Measurements from ENCODE around the gene CTRB1. TPM values are rescaled to one million over a fixed set of nuclear protein-coding genes. Genes with fewer than 3 reads are reported as not detected.
A peak's percentile ranks its signal among the peaks of the same experiment; 100 is the strongest.
"Not testable (repeated sequence)": the region's sequence is repeated elsewhere in the genome, so short reads cannot be mapped to it uniquely, and the experiment has no call there.

Gene CTRB1
- total RNA-seq, 1 donor from 2014 or later, result not detected

- H3K9me3 Mint-ChIP-seq (ENCODE audit: unreplicated experiment), result peaks cover 9% of the 10 kb centered on the region
- TF ChIP-seq CTCF (IDR thresholded peaks at IDR 0.05; ENCODE audit: partially characterized antibody, unreplicated experiment), result no peak
- peak; percentile 94 for DNase-seq
- no peaks in the 10 kb centered on the region for H3K36me3 Mint-ChIP-seq (ENCODE audit: unreplicated experiment)
- peaks cover 33% of the 10 kb centered on the region for H3K4me1 Mint-ChIP-seq (ENCODE audit: low read depth, unreplicated experiment)
- peaks cover 16% of the 10 kb centered on the region for H3K27me3 Mint-ChIP-seq (ENCODE audit: unreplicated experiment)
- peak overlapping the region; percentile 93 for H3K27ac Mint-ChIP-seq (ENCODE audit: unreplicated experiment)
- H3K4me3 Mint-ChIP-seq (ENCODE audit: unreplicated experiment), result peak overlapping the region; percentile 81
Measured at GRCh38 chr16:75265911-75266701, 47.3 kb downstream of the CTRB1 start.

- H3K4me3 Mint-ChIP-seq (ENCODE audit: unreplicated experiment), result peak overlapping the region; percentile 81
- H3K4me1 Mint-ChIP-seq (ENCODE audit: low read depth, unreplicated experiment), result peaks cover 33% of the 10 kb centered on the region
- H3K9me3 Mint-ChIP-seq (ENCODE audit: unreplicated experiment), result peaks cover 11% of the 10 kb centered on the region
- H3K36me3 Mint-ChIP-seq (ENCODE audit: unreplicated experiment), result no peaks in the 10 kb centered on the region
- TF ChIP-seq CTCF (IDR thresholded peaks at IDR 0.05; ENCODE audit: partially characterized antibody, unreplicated experiment), result no peak
- H3K27ac Mint-ChIP-seq (ENCODE audit: unreplicated experiment), result peak overlapping the region; percentile 93
- H3K27me3 Mint-ChIP-seq (ENCODE audit: unreplicated experiment), result peaks cover 14% of the 10 kb centered on the region
- no peak for DNase-seq
Measured at GRCh38 chr16:75266738-75267630, 48.2 kb downstream of the CTRB1 start.

GRCh38 chr16:75267631-75268264 lies 49.0 kb downstream of the CTRB1 start:
- H3K27me3 Mint-ChIP-seq (ENCODE audit: unreplicated experiment), result peaks cover 14% of the 10 kb centered on the region

GRCh38 chr16:75269358-75269757 lies 50.6 kb downstream of the CTRB1 start:
- not testable (repeated sequence) for H3K4me3 Mint-ChIP-seq (ENCODE audit: unreplicated experiment); H3K9me3 Mint-ChIP-seq (ENCODE audit: unreplicated experiment); DNase-seq; H3K27me3 Mint-ChIP-seq (ENCODE audit: unreplicated experiment); H3K27ac Mint-ChIP-seq (ENCODE audit: unreplicated experiment); H3K36me3 Mint-ChIP-seq (ENCODE audit: unreplicated experiment)
- H3K4me1 Mint-ChIP-seq (ENCODE audit: low read depth, unreplicated experiment), result peaks cover 14% of the 10 kb centered on the region

More at GRCh38 chr16:75267631-75268264, 49.0 kb downstream of the CTRB1 start:
- Mint-ChIP-seq H3K27ac (ENCODE audit: unreplicated experiment) (no peak overlapping the region), H3K4me1 (ENCODE audit: low read depth, unreplicated experiment) (peaks cover 27% of the 10 kb centered on the region), H3K9me3 (ENCODE audit: unreplicated experiment) (peaks cover 11% of the 10 kb centered on the region), H3K4me3 (ENCODE audit: unreplicated experiment) (no peak overlapping the region), H3K36me3 (ENCODE audit: unreplicated experiment) (no peaks in the 10 kb centered on the region)
- no peak for DNase-seq
- TF ChIP-seq CTCF (IDR thresholded peaks at IDR 0.05; ENCODE audit: partially characterized antibody, unreplicated experiment), result no peak

GRCh38 chr16:75271441-75272096 lies 52.8 kb downstream of the CTRB1 start:
- no peak for DNase-seq
- no peak overlapping the region for H3K4me3 Mint-ChIP-seq (ENCODE audit: unreplicated experiment)
- peaks cover 10% of the 10 kb centered on the region for H3K4me1 Mint-ChIP-seq (ENCODE audit: low read depth, unreplicated experiment)
- peaks cover 6% of the 10 kb centered on the region for H3K9me3 Mint-ChIP-seq (ENCODE audit: unreplicated experiment)
- H3K36me3 Mint-ChIP-seq (ENCODE audit: unreplicated experiment), result no peaks in the 10 kb centered on the region
- H3K27me3 Mint-ChIP-seq (ENCODE audit: unreplicated experiment), result peaks cover 1% of the 10 kb centered on the region
- no peak for TF ChIP-seq CTCF (IDR thresholded peaks at IDR 0.05; ENCODE audit: partially characterized antibody, unreplicated experiment)
- H3K27ac Mint-ChIP-seq (ENCODE audit: unreplicated experiment), result peak overlapping the region; percentile 22
